ENCODE results near the gene DMAC1.

DNA sequence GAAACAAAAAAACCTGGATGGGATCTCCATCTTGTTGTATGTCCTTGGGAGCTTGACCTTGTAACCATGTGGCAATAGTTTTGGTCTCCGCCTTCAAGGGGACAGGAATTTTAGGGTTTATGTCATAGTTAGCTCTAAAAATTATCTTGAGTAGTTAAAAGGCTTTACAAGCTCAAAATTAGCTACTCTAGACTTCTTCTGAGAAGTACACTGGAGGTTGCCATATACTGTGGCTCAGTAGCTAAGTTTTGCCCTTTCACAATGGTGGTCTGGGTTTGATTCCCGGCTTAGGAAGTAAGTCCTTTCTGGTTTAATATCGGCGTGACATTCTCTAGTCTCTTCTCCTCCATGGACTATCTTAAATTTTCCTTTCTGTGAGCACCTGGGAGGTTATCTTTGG is 48.9 kb upstream of the DMAC1 start:
- TF ChIP-seq CTCF (IDR thresholded peaks at IDR 0.05) (no peak), POLR2A (IDR thresholded peaks at IDR 0.05) (no peak)

All from right lobe of liver (tissue), 4 donors.